Stimulated activated CD8-positive, alpha-beta memory T cell treated with anti-CD3 and anti-CD28 coated beads, Interleukin-7, amount 100 ng/mL, for 4 hours (primary cell): ENCODE data around the gene MXRA8.
"Not testable (repeated sequence)": the region's sequence is repeated elsewhere in the genome, so short reads cannot be mapped to it uniquely, and the experiment has no call there.

Experiments used
- DNase-seq, 2 donors: peaks; one replicate each; pipeline ENCODE4 v3.0.0-alpha.2; 2020; ENCODE audit warnings: low read depth in 2 of 2

The MXRA8 gene, protein sequence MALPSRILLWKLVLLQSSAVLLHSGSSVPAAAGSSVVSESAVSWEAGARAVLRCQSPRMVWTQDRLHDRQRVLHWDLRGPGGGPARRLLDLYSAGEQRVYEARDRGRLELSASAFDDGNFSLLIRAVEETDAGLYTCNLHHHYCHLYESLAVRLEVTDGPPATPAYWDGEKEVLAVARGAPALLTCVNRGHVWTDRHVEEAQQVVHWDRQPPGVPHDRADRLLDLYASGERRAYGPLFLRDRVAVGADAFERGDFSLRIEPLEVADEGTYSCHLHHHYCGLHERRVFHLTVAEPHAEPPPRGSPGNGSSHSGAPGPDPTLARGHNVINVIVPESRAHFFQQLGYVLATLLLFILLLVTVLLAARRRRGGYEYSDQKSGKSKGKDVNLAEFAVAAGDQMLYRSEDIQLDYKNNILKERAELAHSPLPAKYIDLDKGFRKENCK

DNA sequence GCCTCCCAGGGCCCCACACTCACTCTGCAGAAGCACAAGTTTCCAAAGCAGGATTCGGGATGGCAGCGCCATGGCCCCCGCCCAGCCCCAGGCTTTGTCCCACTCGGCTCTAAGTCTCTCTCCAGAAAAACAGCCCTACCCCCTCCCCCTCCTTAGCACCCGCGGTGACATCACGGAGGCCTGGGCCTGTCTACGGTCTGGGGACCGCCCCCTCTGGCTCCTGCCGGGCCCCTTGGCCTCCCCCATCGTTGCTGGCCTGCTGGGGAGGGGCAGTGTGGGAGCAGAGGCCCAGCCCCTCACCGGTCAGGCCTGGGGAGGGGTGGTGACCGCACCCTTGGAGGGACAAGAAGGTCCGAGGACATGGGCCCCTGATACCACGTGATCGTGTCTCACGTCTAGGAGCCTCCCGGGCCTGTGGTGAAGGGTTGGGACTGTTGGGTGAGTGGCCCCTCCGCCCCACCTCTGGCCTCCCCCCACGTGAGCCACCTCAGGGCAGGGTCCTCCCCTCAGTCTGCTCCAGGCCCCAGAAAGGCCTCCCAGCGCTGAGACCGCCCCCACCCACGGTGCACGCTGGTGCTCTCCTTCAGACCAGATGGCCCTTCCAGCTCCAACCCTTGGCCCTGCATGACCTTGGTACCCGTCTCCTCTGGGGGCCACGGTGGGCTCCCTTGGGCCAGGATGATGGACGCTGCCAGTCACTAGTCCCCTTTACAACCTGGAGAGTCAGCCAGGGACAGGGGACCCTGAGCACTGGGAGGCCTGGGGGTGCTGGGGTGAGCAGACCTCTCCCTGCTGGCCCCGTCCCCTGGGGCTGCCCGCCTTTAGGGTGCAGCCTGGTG lies at the start of gene MXRA8:
Gene MXRA8 (minus strand): TSS at position 123 of the 839 bp plus-strand sequence. CDS start 51 bp downstream, at position 72.
- DNase-seq = no peak

DNA sequence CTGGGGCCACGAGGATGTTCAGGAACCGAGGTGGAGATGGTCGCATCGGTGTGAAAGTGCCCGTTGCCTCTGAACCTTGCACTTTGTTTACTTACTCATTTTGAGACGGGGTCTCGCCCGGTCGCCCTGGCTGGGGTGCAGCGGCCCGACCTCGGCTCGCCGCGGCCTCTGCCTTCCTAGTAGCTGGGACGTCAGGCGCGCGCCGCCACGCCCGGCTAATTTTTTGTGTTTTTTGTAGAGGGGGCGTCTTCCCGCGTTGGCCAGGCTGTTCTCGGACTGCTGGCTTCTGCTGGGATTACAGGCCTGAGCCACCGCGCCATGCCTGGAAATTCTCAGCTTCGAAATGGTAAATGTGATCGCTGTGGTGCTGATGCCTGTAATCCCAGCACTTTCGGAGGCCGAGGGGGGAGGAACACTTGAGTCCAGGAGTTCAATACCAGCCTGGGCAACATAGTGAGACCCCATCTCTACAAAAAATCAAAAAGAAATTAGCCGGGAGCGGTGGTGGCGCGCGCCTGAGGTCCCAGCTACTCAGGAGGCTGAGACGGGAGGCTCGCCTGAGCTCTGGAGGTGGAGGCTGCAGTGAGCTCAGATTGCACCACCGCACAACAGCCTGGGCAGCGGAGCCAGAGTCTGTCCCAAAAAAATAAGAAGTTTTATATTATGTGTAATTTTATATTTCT lies 49.4 kb upstream of the MXRA8 start:
- DNase-seq = no peak

DNA sequence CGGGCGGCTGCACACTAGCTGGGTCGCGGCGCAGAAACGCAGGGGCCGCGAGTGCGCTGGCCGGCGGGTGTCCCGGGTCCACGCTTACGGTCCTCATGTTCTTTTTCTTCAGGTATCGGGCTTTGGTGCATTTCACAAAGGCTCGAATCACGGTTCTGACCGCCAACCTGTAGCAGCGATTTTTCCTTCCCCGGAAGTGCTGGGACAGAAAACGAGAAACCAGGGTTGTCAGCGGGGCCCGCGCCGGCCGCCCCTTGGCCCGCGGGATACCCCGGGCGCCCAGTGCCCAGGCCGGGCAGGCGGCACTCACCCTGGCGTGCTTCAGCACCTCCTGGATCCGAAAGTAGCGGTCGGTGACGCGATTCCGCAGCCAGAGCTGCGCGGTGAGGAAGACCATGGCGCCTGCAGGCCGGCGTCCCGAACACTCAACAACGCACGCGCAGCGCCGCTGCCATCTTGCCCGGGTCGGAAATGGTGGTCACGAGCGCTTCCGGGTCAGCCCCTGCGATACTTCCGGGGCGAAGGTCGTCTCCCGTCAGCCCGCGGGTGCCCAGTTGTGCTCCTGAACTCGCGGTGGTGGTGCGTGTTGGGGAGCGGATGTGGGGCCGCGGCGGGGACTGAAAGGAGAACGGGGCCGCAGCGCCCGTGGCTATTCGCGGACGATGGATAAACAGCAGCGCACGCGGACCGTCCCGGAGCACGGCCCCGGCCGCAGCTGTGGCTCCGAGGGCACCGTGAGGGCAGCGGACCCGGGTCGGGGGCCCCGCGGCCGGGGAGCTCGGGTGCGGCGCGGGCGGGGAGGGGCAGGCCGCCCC lies 48.7 kb upstream of the MXRA8 start, which contains the start of gene MRPL20:
Gene MRPL20 (minus strand): TSS at position 473 of the 815 bp plus-strand sequence. CDS start 76 bp downstream, at position 397.
- peak; percentile 92 to 94 for DNase-seq

DNA sequence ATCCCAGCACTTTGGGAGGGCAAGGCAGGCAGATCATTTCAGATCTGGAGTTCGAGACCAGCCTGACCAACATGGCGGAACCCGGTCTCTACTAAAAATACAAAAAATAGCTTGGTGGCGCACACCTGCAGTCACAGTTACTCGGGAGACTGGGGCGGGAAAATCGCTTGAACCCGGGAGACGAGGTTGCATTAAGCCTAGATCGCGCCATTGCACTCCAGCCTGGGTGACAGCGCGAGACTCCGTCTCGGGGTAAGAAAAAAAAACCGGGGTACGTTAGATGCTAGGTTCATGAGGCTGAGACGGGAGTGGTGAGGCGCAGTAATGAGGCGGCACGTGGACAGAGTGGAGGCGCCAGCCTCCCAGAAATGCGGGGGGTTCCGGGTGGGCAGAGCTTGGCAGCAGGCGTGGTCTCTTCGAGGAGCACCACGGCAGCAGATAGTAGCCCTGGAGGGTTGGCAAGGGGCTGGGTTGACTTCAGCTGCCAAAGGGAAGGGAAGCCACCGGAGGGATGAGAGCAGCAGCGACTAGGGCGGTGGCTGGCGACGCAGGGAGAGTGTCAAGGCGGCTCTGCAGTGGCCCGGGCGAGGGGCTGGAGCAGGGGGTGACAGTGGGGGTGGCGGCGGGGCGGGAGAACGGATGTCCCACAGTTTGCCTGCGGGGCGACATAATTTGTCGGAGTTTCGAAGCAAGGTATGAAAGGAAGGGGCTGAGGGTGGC lies 47.9 kb upstream of the MXRA8 start:
- no peak for DNase-seq

DNA sequence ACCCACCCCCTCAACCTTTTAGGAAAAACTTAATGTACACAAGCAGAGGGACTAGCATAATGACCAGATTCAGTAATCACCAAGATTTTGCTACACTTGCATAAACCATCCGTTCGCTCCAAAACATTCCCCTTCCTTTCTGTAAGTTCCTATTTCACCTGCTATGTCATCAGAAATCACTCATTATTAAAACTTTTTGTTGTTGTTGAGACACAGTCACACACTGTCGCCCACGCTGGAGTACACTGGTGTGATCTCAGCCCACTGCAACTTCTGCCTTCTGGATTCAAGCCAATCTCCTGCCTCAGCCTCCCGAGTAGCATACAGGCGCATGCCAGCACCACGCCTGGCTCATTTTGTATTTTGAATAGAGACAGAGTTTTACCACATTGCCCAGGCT lies 45.3 kb upstream of the MXRA8 start:
- DNase-seq = no peak

DNA sequence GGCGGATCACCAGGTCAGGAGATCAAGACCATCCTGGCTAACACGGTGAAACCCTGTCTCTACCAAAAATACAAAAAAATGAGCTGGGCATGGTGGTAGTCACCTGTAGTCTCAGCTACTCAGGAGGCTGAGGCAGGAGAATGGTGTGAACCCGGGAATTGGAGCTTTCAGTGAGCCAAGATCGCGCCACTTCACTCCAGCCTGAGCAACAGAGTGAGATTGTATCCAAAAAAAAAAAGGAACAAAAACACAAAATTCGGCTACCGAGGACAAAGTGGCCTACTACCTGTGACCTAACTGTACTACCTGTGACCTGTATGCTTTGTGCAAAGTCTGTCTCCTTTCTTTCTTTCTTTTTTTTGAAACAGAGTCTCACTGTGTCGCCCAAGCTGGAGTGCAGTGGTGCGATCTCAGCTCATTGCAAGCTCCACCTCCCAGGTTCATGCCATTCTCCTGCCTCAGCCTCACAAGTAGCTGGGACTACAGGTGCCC lies 44.6 kb upstream of the MXRA8 start:
- DNase-seq = not testable (repeated sequence)

DNA sequence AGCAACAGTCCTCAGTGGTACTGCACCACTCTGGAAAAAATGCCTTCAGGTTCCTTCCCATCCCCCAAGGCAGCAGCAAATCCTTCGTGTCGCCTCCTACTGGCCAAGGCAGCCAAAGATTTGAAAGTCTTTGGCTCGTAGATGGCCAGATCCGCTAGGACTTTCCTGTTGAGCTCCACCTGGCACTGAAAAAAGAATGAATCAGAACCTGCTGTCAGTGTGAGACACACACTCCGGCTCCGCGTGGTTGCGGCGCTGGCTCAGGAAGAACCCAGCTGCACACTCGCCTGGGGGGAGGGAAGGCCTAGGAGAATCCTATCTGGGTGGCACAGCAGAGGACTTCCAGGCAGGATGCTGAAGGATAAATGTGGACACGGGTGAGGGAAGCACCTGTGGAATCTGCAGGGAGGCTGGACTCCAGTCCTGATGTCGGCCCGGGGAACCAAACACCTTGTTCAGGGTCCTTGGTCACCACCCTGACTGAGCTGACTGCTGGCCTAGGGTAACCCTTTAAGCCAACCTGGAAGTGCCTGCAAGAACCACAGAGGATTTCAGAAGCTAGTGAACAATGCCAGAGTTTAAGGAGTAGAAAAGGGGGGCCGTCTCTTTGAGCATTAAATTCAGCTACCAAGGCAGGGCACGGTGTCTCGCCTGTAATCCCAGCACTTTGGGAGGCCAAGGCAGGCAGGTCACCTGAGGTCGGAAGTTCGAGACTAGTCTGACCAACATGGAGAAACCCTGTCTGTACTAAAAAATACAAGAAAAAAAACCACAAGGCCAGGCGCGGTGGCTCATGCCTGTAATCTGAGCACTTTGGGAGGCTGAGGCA lies 43.9 kb upstream of the MXRA8 start:
- no peak for DNase-seq

DNA sequence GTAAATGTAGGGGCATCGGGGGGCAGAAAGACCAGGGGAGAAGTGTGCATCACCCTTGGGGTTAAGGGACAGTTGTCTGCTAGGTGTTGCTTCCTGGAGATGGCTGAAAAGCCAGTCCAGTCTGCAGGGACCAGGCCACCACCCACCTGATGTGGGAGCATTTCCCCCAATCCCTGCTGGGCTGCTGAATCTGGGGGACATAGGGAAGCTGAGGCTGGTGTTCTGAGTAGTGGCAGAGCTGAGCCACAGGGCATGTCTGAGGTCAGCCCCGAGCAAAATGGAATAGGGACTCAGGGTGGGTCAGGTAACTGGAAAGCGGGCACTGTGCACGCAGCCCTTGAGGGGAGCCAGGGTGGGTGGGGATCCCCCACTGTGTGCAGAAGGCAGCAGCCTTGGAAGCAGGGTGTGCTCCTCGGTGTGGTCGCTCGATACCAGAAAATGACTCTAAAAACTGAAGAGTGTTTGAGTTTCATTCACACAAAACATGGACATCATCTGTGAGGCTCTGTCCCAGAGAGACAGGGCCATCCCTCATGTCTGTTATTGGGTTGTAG lies 43.2 kb upstream of the MXRA8 start:
- DNase-seq = no peak

DNA sequence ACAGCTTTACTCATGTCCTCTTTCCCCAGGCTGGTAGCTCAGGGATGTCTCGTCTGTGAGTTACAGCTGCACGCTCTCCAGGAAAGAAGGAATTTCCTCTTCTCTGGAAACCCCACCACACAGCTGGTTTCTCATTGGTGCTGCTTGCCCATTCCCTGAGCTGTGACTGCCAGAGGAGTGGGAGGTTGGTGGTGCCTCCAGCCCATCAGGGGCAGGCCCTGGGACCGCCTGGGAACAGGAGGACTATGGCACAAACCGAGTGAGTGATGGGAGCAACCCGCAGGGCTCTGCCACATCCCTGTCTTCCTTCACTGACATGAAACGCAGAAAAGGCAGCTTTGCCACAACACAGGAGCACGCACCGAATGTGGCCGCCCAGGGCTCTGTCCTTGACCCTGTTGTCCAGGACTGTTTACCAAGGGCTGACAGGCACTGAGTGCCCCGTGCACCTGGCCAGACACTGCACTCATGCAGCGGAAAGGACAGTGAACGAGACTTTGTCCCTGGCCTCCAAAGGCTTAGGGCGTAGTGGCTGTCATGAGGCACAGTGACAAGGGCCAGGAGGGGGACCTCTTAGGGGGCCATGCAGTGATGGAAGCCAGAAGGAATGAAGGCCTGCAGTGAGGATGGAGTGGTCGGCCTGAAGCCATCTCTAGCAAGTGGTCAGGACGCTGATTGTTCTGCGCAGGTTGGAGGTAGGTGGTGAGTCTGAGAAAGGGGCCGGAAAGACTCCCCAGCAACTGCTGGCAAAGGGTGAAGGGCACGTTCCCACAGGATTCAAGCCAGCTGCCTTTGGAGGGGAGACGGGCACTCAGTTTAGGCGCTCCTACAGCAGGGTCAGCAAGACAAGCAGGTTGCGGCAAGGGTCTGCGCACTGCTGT lies 42.5 kb upstream of the MXRA8 start:
- DNase-seq = no peak

DNA sequence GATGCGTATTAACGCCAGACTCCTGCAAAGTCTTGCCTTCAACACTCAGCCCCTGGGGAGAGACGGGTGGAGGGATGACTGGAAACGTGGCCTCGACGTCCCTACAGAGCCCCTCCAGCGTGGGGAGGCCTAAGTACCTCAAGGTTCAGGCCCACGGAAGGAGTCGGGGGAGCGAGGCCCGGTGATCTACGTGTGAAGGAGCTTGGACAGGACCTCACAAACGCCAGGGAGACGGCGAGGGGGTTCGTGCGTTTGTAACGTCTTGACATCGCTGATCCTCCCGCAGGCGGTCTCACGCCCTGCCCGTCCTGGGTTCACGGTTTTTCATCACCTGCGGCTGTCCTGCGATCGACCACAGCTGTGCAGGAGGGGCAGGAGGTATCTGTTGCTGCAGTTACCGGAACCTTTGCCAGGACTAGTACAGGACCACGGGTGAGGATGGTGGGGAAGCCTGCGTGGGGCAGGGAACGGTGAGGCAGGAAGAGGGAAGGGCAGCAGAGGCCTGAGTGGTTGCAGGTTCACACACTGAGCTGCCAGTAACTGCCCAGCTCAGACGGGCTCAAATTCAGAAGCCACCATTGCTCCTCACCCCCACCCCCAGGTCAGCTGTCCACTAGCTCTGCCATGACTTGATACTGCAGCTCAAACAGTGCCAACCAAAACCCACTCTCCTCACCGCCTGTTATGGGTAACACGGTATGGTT lies 41.7 kb upstream of the MXRA8 start:
- no peak for DNase-seq

DNA sequence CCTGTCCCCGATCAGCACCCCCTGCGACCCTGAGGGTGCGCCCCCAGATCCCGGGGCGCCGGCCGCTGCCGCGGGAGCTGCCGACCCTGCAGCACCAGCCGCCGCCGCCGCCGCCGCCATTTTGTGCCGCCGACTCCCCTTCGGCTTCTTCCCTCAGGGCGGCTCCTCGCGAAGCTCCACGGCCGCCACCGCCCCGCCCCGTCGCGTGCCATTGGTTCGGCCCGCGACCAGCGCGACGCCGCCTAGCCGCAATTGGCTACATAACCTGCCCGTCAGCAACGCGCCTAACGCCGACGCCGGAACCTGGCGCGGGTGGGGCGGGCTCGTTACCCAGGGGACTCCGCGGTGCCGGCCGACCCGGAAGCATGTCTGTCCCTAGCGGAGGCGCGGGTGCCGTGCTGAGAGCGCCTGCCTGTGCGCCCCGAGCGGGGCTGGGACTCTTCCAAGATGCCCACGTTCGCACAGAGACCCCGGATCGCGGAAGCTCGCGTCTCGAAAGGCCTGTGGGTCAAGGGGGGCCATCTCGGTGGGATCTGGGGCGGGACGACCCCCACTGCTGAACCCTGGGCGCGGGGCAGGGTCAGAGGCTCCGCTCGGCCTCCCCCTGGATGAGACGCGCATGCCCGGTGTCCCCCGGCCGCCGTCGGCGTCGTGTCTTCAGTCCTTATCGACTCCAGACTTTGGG lies 41.0 kb upstream of the MXRA8 start, which contains the start of gene CCNL2:
Gene CCNL2 (minus strand): TSS at position 149 of the 685 bp plus-strand sequence. CDS start 29 bp downstream, at position 120.
- DNase-seq = peak; percentile 96 to 100

DNA sequence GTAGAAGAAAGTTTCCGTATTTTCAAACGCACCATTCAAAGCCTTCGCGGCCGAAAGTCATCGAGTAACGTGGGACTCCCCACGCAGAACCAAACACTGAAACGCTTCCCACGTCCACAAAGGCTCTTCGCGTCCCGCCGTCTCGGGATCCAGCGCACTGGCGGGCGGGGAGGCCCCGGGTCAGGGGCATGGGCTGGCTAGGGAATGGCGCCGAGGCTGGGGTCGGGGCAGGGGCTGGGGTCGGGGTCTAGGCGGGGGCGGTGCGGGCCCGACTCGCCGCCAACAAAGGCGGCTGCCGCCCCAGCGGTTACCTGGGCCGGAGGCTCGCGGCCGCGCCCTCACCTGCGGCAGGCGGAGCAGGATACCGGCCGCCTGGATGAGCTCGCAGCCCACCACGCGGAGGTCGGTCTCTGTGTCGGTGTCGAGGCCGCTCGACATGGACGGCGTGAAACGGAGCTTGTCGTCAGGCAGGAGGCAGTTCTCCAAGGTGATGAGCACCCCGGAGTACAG lies 40.4 kb upstream of the MXRA8 start:
- DNase-seq = no peak

DNA sequence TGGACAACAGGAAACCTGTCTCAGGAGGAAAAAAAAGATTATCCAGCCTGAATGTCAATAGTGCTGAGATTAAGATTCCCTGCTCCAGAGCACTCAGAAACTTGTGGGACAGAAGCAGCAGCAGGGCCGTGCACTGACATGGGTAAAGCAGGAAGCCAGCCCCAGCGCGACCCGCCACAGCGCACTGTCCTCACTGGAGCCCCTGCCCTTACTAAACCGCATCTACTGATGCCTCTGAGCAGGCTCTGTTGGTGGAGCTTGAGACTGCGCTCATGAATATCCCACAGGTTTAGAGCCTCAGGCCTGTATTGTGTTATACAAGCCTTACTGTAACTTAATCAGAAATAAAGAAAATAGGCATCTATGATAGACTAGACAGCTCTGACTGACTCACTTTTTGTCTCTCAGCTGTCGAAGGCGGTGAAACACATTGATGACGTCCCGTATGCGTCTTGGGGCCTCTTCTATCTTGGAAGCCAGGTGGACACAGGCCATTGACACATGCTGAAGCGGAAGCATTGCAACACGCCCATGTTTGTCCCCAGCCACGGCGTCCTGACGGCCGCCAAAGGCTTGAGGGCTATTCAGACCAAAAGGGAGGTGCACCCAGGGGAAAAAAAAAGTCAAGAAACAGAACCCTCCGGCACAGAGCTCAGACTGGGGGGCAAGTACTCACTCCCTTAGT lies 39.6 kb upstream of the MXRA8 start:
- no peak for DNase-seq

DNA sequence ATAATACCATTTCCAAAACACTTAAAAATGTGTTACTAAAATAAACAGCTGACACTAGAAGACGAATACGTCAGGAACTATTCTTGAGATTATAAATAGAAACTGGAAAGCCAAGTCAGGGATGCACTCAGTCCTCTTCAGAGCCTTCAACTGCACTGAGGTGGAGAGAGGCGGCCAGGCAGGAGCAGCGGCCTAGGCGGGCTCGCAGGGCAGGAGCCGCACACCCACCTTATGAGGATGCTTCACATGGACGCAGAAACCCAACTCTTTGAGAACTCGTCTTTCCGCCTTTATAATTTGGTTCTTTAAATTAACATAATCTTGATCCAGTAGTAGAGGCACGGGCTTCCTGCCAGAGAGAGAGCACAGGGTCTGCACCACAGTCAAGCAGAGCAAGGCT lies 36.8 kb upstream of the MXRA8 start:
- no peak for DNase-seq

DNA sequence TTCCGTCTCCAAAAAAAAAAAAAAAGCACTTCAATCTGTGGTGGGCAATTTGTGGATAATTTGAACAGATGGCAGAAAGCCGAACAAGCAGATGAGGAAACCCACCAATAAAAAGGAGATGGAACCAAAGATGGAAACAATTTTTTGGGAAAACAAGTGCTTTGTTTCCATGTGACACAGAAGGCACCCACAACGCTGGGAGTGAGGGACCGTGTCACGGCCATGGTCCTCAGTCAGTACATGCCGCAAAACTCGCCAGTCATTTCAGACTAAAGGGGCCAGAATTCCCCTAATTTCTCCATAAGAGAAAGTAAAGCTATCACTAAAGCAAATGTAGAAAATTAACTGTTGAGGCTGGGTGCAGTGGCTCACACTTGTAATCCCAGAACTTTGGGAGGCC lies 35.8 kb upstream of the MXRA8 start:
- DNase-seq = no peak

DNA sequence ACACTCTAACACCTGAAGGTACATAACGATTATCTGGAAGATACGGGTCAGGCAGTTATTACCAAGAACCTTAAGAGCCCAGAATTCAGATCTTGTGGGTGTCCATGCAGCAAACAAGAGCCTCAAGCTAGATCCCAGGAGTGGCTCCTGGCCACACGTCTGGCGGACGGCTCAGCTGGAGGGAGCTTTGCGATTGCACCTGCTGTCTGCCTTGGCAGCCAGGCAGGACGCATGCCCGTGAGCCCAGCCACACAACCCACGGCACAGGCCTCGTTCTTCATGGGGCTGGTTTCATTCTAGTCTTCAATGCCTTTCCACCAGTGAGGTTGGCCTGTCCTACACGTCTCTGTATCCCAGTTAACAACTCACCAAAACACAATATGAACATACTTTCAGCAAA lies 35.1 kb upstream of the MXRA8 start:
- DNase-seq = no peak
